OCI-LY1 (cell line): Measurements from ENCODE around the gene EVC.

Experiments
- CTCF ChIP-seq: fragments of 200-600 bp; sonication (generic), shearing (Covaris generic); IDR thresholded peaks from 2 replicates; pipeline ENCODE4 v1.5.1; 2017; ENCODE audit warnings: mild to moderate bottlenecking, antibody characterized with exemption, low read length, moderate library complexity, mixed read lengths
- EZH2 ChIP-seq: fragments of 200-600 bp; sonication (generic), shearing (Covaris generic); IDR thresholded peaks from 2 replicates; pipeline ENCODE4 v1.8.0; 2017; ENCODE audit warnings: borderline replicate concordance, mixed run types, mild to moderate bottlenecking, antibody characterized with exemption, low read length, moderate library complexity, mixed read lengths

DNA sequence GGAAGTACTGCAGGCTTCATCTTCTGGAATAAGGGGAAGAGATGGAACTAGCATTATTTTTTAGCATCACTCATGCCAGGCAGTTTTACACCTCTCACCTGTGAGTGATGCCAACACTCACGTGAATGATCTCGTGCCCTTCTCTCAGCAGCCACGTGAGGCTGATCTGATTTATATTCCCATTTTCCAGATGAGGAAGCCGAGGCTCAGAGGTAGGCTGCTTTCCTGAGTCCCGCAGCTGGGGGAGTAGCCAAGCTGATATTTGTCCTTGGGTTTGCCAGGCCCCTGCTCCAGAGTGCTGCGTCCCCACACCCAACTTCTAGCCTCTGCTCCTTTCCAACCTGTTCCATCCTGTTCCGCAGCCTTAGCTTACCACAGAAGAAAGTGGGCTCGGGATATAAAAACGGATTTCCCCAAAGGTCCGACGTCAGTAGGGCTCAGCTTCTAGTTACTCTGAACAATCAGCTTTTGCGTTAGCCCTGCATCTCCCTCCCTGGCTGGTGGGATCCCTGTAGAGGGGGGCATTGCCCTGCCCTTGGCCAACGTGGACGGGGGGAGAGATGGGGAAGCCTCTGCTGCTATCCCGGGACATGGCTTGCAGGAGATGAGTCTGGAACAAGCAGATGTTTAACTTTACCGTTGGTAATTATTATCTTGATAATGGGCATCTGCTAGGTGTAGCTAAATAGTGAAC, 9.3 kb downstream of the EVC start:
- TF ChIP-seq CTCF = no peak
- TF ChIP-seq EZH2 = no peak
